ENCODE results near the gene WNT3.
"Not testable (repeated sequence)": the region's sequence is repeated elsewhere in the genome, so short reads cannot be mapped to it uniquely, and the experiment has no call there.

Gene WNT3

GRCh38 chr17:46764709-46765401 is 53.6 kb downstream of the WNT3 start:
- DNase-seq (ENCODE audit: low spot score), result peak; percentile 48

DNA sequence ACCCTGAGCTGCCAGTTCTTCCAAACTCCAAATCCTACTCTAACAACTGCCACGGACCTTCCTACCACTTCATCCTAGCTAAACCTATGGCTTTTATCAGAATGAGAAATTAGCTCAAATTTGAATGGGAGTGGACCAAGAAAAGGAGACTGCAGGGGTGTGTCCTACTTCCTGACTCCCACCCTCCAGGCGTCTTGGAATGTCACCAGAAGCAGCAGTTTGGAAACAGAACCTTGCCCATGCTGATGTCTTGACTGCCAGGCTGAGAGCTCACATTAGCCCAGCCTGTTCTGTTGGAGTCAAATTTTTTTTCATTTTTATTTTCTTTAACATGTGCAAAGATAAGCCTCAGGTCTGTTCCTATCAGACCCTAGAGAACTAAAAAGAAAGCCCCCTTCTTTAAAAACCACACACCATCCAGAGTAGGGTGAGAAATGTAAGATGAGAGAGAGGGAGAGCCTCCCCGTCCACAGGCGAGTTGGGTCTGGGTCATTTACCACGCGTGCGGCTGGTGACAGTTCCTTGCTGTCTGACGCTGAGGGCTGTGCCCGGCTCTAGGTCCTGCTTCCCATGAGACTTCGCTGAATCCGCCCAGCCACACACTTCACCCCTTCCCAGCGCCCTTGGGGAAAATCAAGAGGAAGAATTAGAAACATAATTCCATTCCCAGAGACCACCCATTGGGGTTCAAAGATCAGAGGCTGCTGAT is 54.3 kb downstream of the WNT3 start:
- peak; percentile 46 for DNase-seq (ENCODE audit: low spot score)

- DNase-seq (ENCODE audit: low spot score), result no peak
Measured at GRCh38 chr17:46763416-46763815, 55.1 kb downstream of the WNT3 start.

GRCh38 chr17:46759141-46759540 is 59.4 kb downstream of the WNT3 start:
- DNase-seq (ENCODE audit: low spot score), result no peak

DNA sequence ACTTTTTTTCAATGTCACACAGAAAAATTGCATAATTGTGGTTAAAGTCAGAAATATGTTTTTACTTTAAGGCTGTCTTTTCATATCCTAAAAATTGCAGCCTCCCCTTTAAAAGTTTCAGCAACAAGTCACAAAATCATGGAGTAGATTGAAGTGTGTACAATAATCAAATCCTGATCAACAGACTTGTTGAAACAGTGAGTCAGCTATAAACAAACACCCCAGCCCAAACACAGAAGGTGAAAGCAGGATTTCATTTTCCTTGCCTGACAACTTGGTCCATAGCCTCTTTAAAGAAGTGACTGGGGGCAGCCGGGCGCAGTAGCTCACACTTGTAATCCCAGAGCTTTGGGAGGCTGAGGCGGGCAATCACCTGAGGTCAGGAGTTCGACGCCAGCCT is 59.9 kb downstream of the WNT3 start:
- DNase-seq (ENCODE audit: low spot score), result no peak

DNA sequence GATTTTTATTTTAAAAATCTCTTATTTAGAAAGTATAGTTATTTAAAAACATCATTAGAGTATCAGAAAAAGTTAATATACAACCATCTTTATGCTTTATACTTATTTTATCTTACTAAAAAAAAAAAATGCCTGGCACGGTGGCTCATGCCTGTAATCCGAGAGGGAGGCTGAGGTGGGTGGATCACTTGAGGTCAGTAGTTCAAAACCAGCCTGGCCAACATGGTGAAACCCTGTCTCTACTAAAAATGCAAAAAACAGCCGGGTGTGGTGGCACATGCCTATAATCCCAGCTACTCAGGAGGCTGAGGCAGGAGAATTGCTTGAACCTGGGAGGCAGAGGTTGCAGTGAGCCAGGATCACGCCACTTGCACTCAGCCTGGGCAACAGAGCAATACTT is 60.9 kb downstream of the WNT3 start:
- DNase-seq (ENCODE audit: low spot score), result not testable (repeated sequence)

- DNase-seq (ENCODE audit: low spot score), result no peak
Measured at GRCh38 chr17:46756861-46757260, 61.6 kb downstream of the WNT3 start.

GRCh38 chr17:46756081-46756735 is 62.3 kb downstream of the WNT3 start:
- DNase-seq (ENCODE audit: low spot score), result no peak

DNA sequence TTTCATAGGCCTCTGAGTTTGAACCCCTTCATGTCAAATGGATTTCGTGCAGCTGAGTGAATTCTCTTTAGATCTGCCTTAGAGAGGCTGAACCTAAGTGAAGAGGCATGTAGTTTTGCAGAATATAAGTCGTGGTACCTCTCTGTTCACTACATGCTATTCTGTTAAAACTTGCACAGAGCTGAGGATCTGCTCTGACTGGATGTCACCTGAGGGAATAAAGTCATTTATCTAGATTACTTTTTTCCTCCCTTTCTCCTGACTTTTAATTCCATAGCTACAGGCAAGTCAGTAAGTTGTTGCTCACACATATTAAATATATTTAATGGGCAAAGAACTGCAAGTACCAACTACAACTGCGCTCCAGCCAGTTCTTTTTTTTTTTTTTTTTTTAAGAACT is 64.7 kb downstream of the WNT3 start:
- no peak for DNase-seq (ENCODE audit: low spot score)

- no peak for DNase-seq (ENCODE audit: low spot score)
Measured at GRCh38 chr17:46751425-46751824, 67.1 kb downstream of the WNT3 start.

DNA sequence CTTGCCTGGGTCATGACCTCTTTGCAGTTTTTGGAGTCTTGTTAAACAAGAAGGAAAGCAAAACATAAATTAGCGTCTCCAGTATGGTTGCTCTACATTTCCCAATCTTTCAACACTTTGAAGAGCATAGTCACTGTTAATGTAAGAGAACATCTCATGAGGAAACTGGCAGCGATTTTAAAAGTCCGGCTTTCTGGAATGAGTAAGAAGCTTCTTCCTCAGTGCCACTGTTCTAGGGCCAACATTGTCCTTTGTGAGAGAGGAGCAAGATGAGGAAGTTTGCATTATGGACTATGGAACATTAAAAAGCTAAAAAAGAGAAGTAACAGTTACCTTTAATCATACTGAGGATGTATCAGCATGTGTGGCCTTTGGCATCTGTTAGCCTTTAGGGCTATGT is 73.1 kb downstream of the WNT3 start:
- no peak for DNase-seq (ENCODE audit: low spot score)

GRCh38 chr17:46744441-46744840 is 74.1 kb downstream of the WNT3 start:
- DNase-seq (ENCODE audit: low spot score), result no peak

GRCh38 chr17:46742565-46743270 is 75.8 kb downstream of the WNT3 start:
- no peak for DNase-seq (ENCODE audit: low spot score)

- DNase-seq (ENCODE audit: low spot score), result no peak
Measured at GRCh38 chr17:46741122-46741730, 77.3 kb downstream of the WNT3 start.

GRCh38 chr17:46739982-46740381 is 78.5 kb downstream of the WNT3 start:
- DNase-seq (ENCODE audit: low spot score), result no peak

DNA sequence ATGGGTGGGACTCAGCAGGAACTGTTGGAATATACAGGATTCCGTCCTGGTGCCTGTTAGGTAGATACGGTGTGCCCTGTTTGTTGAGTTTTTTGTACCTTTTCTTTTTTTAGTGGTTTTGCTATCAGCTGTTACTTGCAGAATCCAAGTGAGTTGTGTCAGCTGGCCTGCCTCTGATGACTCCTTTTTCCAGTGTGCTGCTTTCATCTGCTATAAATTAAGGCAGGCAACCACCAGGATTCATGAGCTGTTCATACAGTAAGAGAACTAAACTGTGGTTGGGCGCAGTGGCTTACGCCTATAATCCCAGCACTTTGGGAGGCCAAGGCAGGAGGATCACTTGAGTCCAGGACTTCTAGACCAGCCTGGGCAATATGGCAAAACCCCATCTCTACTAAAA is 79.9 kb downstream of the WNT3 start:
- no peak for DNase-seq (ENCODE audit: low spot score)

DNA sequence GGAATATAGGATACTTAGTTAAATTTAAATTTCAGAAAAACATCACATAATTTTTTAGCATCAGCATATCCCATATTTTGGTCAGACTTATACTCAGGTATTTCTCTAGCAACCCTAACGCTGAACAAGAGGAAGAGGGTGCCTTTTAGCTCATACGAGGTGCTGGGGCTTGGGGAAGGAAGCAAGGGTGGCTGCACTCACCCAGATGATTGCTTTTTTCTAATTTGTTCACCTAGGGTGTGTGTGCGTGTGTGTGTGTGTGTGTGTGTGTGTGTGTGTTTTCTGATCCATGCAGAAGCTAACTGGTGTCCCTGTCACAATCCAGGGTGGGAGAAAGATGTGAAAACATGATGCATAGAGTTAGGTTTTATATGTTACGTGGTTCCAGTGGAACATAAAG is 81.2 kb downstream of the WNT3 start:
- no peak for DNase-seq (ENCODE audit: low spot score)

GRCh38 chr17:46736100-46736499 is 82.4 kb downstream of the WNT3 start:
- DNase-seq (ENCODE audit: low spot score), result no peak

DNA sequence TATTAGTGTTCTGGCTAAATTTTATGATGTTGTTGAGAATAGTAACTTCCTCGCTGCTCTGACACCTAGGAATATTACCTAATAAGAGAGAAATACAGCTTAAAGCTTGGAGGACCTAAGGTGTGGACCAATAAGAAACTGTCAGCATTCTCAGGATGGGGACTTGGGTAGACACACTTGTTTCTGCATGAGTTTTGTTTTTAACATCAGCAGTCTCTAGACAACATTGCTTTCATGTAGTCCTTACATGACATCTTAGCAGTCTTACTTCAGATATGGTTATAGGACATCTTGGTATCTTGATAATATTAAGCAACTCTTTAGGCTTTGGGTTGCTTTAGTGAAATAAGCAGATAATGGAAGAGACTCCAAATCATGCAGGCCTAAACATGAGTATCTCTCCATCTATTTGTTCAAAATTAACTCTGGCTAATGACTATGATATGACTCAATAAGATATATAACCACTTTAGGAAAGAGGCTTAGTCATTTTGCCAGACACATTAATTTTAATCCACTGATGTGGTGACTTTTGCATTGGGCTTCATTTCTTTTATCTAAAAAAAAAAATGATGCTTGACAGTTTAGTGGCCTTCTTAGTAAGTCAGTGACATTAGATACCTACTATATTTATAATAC is 84.5 kb downstream of the WNT3 start:
- no peak for DNase-seq (ENCODE audit: low spot score)

DNA sequence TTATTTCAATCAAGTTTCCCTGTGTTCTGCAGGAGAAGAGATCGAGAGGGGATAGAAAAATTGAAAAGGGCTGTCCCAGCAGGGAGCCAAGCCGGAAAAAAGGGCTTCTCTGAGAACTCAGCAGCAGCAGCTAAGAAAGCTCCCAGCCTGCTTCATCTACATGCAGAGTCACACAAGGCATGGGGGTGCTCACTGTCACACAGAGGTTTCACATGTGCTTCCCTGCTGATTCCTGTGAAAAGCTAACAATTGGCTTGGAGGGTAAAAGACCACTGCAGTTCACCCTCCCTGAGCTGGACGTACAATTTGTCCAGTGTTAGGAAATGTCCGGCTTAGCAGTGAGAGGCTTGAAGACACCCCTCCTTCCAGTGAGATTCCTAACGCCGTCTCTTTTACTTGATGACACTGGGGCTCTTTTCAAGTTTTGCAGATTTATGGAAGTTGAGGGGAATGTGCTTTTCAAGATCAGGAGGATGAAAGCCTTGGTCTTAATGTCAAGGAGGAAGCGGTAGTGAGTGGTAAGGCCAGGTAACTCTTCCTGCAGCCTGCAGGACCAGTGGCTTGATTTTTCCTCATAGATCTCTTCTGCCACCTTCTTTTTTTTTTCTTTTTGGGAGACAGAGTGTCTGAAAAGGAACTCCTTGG is 85.6 kb downstream of the WNT3 start:
- peak; percentile 90 for DNase-seq (ENCODE audit: low spot score)

DNA sequence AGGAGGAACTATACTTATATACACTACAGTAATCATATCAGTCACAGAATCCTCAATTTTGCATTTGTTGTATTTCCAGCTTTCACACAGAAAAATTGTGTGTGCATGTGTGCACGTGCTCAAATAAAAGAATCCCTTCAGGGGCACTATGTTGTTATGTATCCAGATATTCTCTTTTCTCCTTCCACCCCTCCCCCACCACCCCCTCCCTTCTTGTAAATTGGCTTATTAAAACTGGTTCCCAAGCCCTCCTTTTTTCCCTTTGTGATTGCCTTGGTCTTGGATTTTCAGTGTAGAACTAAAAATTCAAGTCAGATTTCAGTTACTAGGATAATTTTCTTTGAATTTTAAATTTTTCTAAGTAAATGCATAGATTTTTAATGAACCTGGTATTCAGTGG is 86.3 kb downstream of the WNT3 start:
- no peak for DNase-seq (ENCODE audit: low spot score)
